HCT116 (cell line): Measurements from ENCODE around the gene RBBP9. TPM values are rescaled to one million over a fixed set of nuclear protein-coding genes. Genes with fewer than 3 reads are reported as not detected.

ENCODE experiments used
- ATAC-seq: fragments of 200-7000 bp; cut with Tn5 transposase; 2 replicates; pipeline ENCODE4 v1.9.1; 2020; ENCODE audit warnings: mild to moderate bottlenecking, moderate library complexity
- BruUV-seq: library from RNA; stranded (reverse); fragments of 400-500 nt; replicated peaks from 2 replicates; lab custom pipeline; 2021; lab: Mats Ljungman, UMichigan
- CTCF ChIA-PET: fragments of 300-600 bp; sonication (Branson Sonifier 250); formaldehyde crosslinking; loops from one replicate; lab custom pipeline; 2021; ENCODE audit warnings: antibody characterized with exemption; lab: Charles Lee
- POLR2A ChIA-PET: fragments of 300-600, 350-600 bp; sonication (Branson Sonifier 250); formaldehyde crosslinking; loops from one replicate; lab custom pipeline; 2021; ENCODE audit warnings: antibody characterized with exemption; lab: Charles Lee
- RAD21 ChIA-PET, 2 experiments: fragments of 300-600 bp; sonication (Branson Sonifier 250); formaldehyde crosslinking; loops; one replicate each; lab custom pipeline; 2023; ENCODE audit warnings: low total read pairs in 2 of 2; ENCODE audit not compliant: uncharacterized antibody in 2 of 2, unreplicated experiment in 2 of 2, low non-redundant PET in 1 of 2; lab: Charles Lee
- DNase-seq: peaks from one replicate; pipeline ENCODE4 v3.0.0-alpha.2; 2010; ENCODE audit warnings: low read depth, low spot score
- H2AFZ ChIP-seq: fragments of 200-600 bp; shearing (Covaris generic), sonication (generic); 2 replicates; pipeline ENCODE4 v1.6.1; 2017; ENCODE audit warnings: low read depth, mixed run types, mixed read lengths, antibody characterized with exemption, low read length; ENCODE audit not compliant: poor library complexity, severe bottlenecking
- H3K27ac ChIP-seq: 2 replicates; pipeline ENCODE4 v1.5.1; 2012; ENCODE audit warnings: low read depth, low read length
- H3K27me3 ChIP-seq: fragments of 200-600 bp; sonication (generic); 2 replicates; pipeline ENCODE4 v1.6.1; 2016; ENCODE audit warnings: mixed run types, low read length, mixed read lengths; ENCODE audit not compliant: insufficient read depth
- H3K36me3 ChIP-seq, 2 experiments: fragments of 200-500 bp in 1 of 2; fragments of 200-600 bp in 1 of 2; sonication (Bioruptor generic) in 1 of 2; sonication (generic) in 1 of 2; 2 replicates each; pipeline versions ENCODE4 v1.5.1 to v1.6.1; 2014 to 2016; ENCODE audit warnings: low read length in 2 of 2, inconsistent platforms in 1 of 2, mixed read lengths in 1 of 2, mixed run types in 1 of 2; ENCODE audit not compliant: insufficient read depth in 2 of 2, control insufficient read depth in 1 of 2
- H3K4me1 ChIP-seq, 2 experiments: fragments of 200-600 bp in 1 of 2; sonication (generic) in 1 of 2; 2 replicates each; pipeline versions ENCODE4 v1.5.1 to v1.6.1; 2012 to 2017; ENCODE audit warnings: low read length in 2 of 2, inconsistent platforms in 1 of 2, mild to moderate bottlenecking in 1 of 2, mixed read lengths in 1 of 2, mixed run types in 1 of 2, moderate library complexity in 1 of 2; ENCODE audit not compliant: insufficient read depth in 2 of 2, control insufficient read depth in 1 of 2
- H3K4me2 ChIP-seq: fragments of 200-600 bp; sonication (generic); 2 replicates; pipeline ENCODE4 v1.6.1; 2017; ENCODE audit warnings: mixed run types, low read length, mixed read lengths
- H3K4me3 ChIP-seq, 2 experiments: fragments of 200-600 bp in 1 of 2; sonication (generic) in 1 of 2; replicated peaks in 1 of 2; 2 replicates each; pipeline ENCODE4 v1.5.1; 2011 to 2016; ENCODE audit warnings: low read length in 2 of 2, control low read depth in 1 of 2, low read depth in 1 of 2, mild to moderate bottlenecking in 1 of 2, mixed read lengths in 1 of 2, mixed run types in 1 of 2
- H3K79me2 ChIP-seq: fragments of 200-600 bp; sonication (generic); 2 replicates; pipeline ENCODE4 v1.6.1; 2017; ENCODE audit warnings: mild to moderate bottlenecking, mixed run types, low read length, moderate library complexity, mixed read lengths; ENCODE audit not compliant: insufficient read depth
- H3K9ac ChIP-seq: fragments of 200-600 bp; sonication (generic); 2 replicates; pipeline ENCODE4 v1.6.1; 2016; ENCODE audit warnings: low read length, mixed read lengths
- H3K9me2 ChIP-seq: fragments of 200-600 bp; sonication (generic), shearing (Covaris generic); 2 replicates; pipeline ENCODE4 v1.6.1; 2017; ENCODE audit warnings: mixed run types, mild to moderate bottlenecking, moderate library complexity; ENCODE audit not compliant: insufficient read depth
- H3K9me3 ChIP-seq, 2 experiments: fragments of 200-500 bp in 1 of 2; fragments of 200-600 bp in 1 of 2; sonication (Bioruptor generic) in 1 of 2; sonication (generic) in 1 of 2; 2 replicates each; pipeline ENCODE4 v1.6.1; 2014 to 2017; ENCODE audit warnings: low read length in 2 of 2, mixed read lengths in 2 of 2, inconsistent platforms in 1 of 2, low read depth in 1 of 2, mild to moderate bottlenecking in 1 of 2, mixed run types in 1 of 2, moderate library complexity in 1 of 2; ENCODE audit not compliant: control insufficient read depth in 1 of 2, insufficient read depth in 1 of 2
- H4K20me1 ChIP-seq: fragments of 200-600 bp; sonication (generic), shearing (Covaris generic); 2 replicates; pipeline ENCODE4 v1.6.1; 2017; ENCODE audit warnings: mixed run types, mild to moderate bottlenecking, moderate library complexity; ENCODE audit not compliant: insufficient read depth
- CBX3 ChIP-seq: IDR thresholded peaks from 2 replicates; pipeline ENCODE4 v1.6.1; 2012; ENCODE audit warnings: low read depth
- EGR1 ChIP-seq: IDR thresholded peaks from 2 replicates; pipeline ENCODE4 v1.6.1; 2012; ENCODE audit warnings: low read depth
- JUND ChIP-seq: IDR thresholded peaks from 2 replicates; pipeline ENCODE4 v1.6.1; 2012
- POLR2A ChIP-seq: IDR thresholded peaks from 2 replicates; pipeline ENCODE4 v1.7.0; 2011; ENCODE audit warnings: borderline replicate concordance; ENCODE audit not compliant: insufficient read depth, insufficient read length; ENCODE audit errors: extremely low read depth
- POLR2AphosphoS5 ChIP-seq: IDR thresholded peaks from 2 replicates; pipeline ENCODE4 v1.6.1; 2011; ENCODE audit warnings: mild to moderate bottlenecking, low read depth, low read length, moderate library complexity
- RAD21 ChIP-seq: IDR thresholded peaks from 2 replicates; pipeline ENCODE4 v1.6.1; 2012; ENCODE audit warnings: low read depth, mild to moderate bottlenecking
- REST ChIP-seq: IDR thresholded peaks from 2 replicates; pipeline ENCODE4 v1.6.1; 2012; ENCODE audit warnings: low read depth
- SIN3A ChIP-seq: IDR thresholded peaks from 2 replicates; pipeline ENCODE4 v1.6.1; 2012; ENCODE audit warnings: low read depth
- SP1 ChIP-seq: IDR thresholded peaks from 2 replicates; pipeline ENCODE4 v1.6.1; 2012; ENCODE audit warnings: low read depth
- TCF7L2 ChIP-seq: IDR thresholded peaks from 2 replicates; pipeline ENCODE4 v1.7.0; 2011; ENCODE audit warnings: borderline replicate concordance, inconsistent platforms; ENCODE audit not compliant: insufficient read depth, insufficient read length; ENCODE audit errors: extremely low read depth
- ZFX ChIP-seq: fragments of 450-650 bp; IDR thresholded peaks from 2 replicates; pipeline ENCODE4 v1.6.1; 2017
- ZNF274 ChIP-seq: fragments of 200-500 bp; sonication (Bioruptor generic); IDR thresholded peaks from 2 replicates; pipeline ENCODE4 v1.6.1; 2014; ENCODE audit warnings: mild to moderate bottlenecking, low read depth, low read length, inconsistent platforms
- intact Hi-C: fragments of 100-400 bp; cut with micrococcal nuclease; formaldehyde crosslinking; loops from 2 replicates; pipeline ENCODE4 v1.10.0; 2022
- total RNA-seq: library from RNA; stranded (reverse); gene quantifications from one replicate; pipeline ENCODE4 v1.2.1, GENCODE V29; 2021; ENCODE audit not compliant: unreplicated experiment
- TF ChIP-seq, protein P1 (sequence below): IDR thresholded peaks from 2 replicates; pipeline ENCODE4 v1.6.1; 2012
- TF ChIP-seq, protein P2 (sequence below): IDR thresholded peaks from 2 replicates; pipeline ENCODE4 v1.6.1; 2011; ENCODE audit warnings: mild to moderate bottlenecking, low read length, moderate library complexity; ENCODE audit not compliant: insufficient replicate concordance; ENCODE audit errors: extremely low read depth
- TF ChIP-seq, protein P3 (sequence below): IDR thresholded peaks from 2 replicates; pipeline ENCODE4 v1.6.1; 2012

RBBP9 gene
- total RNA-seq, 1 experiment from 2014 or later: 10.3 TPM

DNA sequence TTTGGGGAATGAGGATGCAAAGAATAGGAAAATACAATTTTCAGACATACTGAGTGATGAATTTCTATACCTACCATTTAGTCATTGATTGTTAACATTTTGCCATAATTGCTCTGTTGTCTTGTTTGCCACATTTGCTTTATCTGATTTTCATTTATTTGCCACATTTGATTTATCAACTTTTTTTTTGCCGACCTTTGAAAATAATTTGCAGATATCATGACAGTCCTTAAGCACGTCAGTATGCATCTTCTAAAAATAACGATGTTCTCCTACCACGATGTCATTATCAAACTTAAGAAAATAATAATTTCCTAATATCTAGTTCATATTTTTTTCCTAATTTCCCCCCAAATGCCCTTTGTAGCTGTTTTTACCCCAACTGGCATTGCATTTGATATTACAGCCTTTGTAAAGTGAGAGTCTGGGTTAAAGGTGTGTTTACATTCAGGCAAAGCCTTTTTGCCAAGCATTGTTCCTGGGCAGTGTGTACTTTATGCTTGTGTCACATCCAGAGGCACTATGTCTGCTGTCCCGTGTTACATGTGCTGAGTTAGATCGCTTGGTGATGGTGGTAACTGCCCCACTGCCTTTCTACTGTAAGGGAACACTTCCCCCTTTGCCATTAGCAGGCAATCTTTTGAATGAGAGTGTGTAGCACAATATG is 37.1 kb upstream of the RBBP9 start:
- TF ChIP-seq CBX3 (no peak), ZNF274 (no peak), POLR2AphosphoS5 (no peak), JUND (no peak)
- no peaks in the 10 kb centered on the region for H3K79me2 ChIP-seq
- no peak overlapping the region for H3K4me3 ChIP-seq
- H3K27me3 ChIP-seq: no peaks in the 10 kb centered on the region
- H3K27ac ChIP-seq: no peak overlapping the region
- H3K4me2 ChIP-seq: no peak overlapping the region
- H3K9ac ChIP-seq: no peak overlapping the region
- no TSS peak for BruUV-seq
- H2AFZ ChIP-seq: no peak overlapping the region
- no peaks in the 10 kb centered on the region for H4K20me1 ChIP-seq
- H3K9me3 ChIP-seq: no peaks in the 10 kb centered on the region
- intact Hi-C loops: no loop called here
- H3K36me3 ChIP-seq: peaks cover 29 to 60% of the 10 kb centered on the region in 2 experiments
- ATAC-seq: no peak
- RAD21 ChIA-PET: no interaction called here
- H3K9me2 ChIP-seq: no peaks in the 10 kb centered on the region
- POLR2A ChIA-PET: no interaction called here
- CTCF ChIA-PET: no interaction called here
- no peaks in the 10 kb centered on the region for H3K4me1 ChIP-seq
- DNase-seq: no peak

DNA sequence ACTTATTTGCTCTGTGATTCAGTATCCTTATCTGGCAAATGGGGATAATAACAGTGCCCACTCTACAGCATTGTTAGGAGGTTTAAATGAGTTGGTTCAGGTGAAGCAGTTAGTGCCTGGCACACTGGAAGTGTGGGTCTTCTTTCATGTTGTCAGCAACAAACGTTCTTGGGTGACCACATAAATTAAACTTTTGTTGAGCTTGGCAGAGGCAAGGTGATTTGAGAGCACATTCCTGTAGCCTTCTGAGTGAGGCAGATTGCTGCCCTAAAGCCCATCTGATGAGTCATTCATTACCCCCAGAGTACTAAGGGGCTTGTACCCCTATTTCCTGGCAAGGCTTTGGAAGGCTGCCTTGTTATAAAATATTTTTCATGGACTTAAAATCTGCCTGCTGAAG is 36.5 kb upstream of the RBBP9 start:
- intact Hi-C loops: no loop called here
- Histone ChIP-seq H3K9ac (no peak overlapping the region), H3K79me2 (no peaks in the 10 kb centered on the region), H4K20me1 (no peaks in the 10 kb centered on the region), H2AFZ (no peak overlapping the region), H3K9me3 (no peaks in the 10 kb centered on the region), H3K9me2 (no peaks in the 10 kb centered on the region), H3K4me3 (no peak overlapping the region), H3K36me3 (peaks cover 32 to 63% of the 10 kb centered on the region in 2 experiments), H3K4me1 (no peaks in the 10 kb centered on the region), H3K4me2 (no peak overlapping the region), H3K27ac (no peak overlapping the region), H3K27me3 (no peaks in the 10 kb centered on the region)
- no TSS peak for BruUV-seq
- no peak for ATAC-seq
- ChIA-PET RAD21 (no interaction called here), POLR2A (no interaction called here), CTCF (no interaction called here)
- DNase-seq: no peak
- TF ChIP-seq SP1 (no peak), CBX3 (no peak), SIN3A (no peak), ZFX (no peak), TCF7L2 (no peak), JUND (no peak), POLR2AphosphoS5 (no peak), EGR1 (no peak), POLR2A (no peak), ZNF274 (no peak), REST (no peak), RAD21 (no peak)
- TF ChIP-seq, protein P1, sequence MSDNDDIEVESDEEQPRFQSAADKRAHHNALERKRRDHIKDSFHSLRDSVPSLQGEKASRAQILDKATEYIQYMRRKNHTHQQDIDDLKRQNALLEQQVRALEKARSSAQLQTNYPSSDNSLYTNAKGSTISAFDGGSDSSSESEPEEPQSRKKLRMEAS: no peak
- TF ChIP-seq, protein P2, sequence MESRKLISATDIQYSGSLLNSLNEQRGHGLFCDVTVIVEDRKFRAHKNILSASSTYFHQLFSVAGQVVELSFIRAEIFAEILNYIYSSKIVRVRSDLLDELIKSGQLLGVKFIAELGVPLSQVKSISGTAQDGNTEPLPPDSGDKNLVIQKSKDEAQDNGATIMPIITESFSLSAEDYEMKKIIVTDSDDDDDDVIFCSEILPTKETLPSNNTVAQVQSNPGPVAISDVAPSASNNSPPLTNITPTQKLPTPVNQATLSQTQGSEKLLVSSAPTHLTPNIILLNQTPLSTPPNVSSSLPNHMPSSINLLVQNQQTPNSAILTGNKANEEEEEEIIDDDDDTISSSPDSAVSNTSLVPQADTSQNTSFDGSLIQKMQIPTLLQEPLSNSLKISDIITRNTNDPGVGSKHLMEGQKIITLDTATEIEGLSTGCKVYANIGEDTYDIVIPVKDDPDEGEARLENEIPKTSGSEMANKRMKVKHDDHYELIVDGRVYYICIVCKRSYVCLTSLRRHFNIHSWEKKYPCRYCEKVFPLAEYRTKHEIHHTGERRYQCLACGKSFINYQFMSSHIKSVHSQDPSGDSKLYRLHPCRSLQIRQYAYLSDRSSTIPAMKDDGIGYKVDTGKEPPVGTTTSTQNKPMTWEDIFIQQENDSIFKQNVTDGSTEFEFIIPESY: no peak
- TF ChIP-seq, protein P3, sequence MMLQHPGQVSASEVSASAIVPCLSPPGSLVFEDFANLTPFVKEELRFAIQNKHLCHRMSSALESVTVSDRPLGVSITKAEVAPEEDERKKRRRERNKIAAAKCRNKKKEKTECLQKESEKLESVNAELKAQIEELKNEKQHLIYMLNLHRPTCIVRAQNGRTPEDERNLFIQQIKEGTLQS: no peak
